GM18519 (cell line): Measurements from ENCODE around the gene PHYHIPL.
"Not testable (repeated sequence)": the region's sequence is repeated elsewhere in the genome, so short reads cannot be mapped to it uniquely, and the experiment has no call there.

ENCODE experiments used
- ATAC-seq: cut with Tn5 transposase; IDR thresholded peaks from one replicate; pipeline ENCODE4 v1.9.1; 2021; ENCODE audit warnings: mild to moderate bottlenecking, moderate library complexity; ENCODE audit not compliant: unreplicated experiment, low FRiP score

The PHYHIPL gene

GRCh38 chr10:59181668-59182067, 5.2 kb downstream of the PHYHIPL start:
- ATAC-seq, result peak; percentile 73

GRCh38 chr10:59190332-59190731, 13.9 kb downstream of the PHYHIPL start:
- no peak for ATAC-seq

- no peak for ATAC-seq
Observed at GRCh38 chr10:59206204-59206720, 29.8 kb downstream of the PHYHIPL start.

- no peak for ATAC-seq
Observed at GRCh38 chr10:59212301-59212798, 35.9 kb downstream of the PHYHIPL start.

- ATAC-seq, result no peak
Observed at GRCh38 chr10:59214160-59214559, 37.7 kb downstream of the PHYHIPL start.

GRCh38 chr10:59216178-59216869, 39.9 kb downstream of the PHYHIPL start:
- ATAC-seq, result no peak

- no peak for ATAC-seq
Observed at GRCh38 chr10:59222788-59223187, 46.3 kb downstream of the PHYHIPL start.

GRCh38 chr10:59223597-59223996, 47.2 kb downstream of the PHYHIPL start:
- ATAC-seq, result not testable (repeated sequence)

- no peak for ATAC-seq
Observed at GRCh38 chr10:59225211-59225610, 48.8 kb downstream of the PHYHIPL start.

- no peak for ATAC-seq
Observed at GRCh38 chr10:59227136-59227673, 50.8 kb downstream of the PHYHIPL start.

- ATAC-seq, result no peak
Observed at GRCh38 chr10:59229441-59229840, 53.0 kb downstream of the PHYHIPL start.

GRCh38 chr10:59234194-59234593, 57.8 kb downstream of the PHYHIPL start:
- ATAC-seq, result no peak

- ATAC-seq, result no peak
Observed at GRCh38 chr10:59234816-59235429, 58.5 kb downstream of the PHYHIPL start.

GRCh38 chr10:59236064-59236697, 59.7 kb downstream of the PHYHIPL start:
- no peak for ATAC-seq

- ATAC-seq, result no peak
Observed at GRCh38 chr10:59237775-59238174, 61.3 kb downstream of the PHYHIPL start.

GRCh38 chr10:59239108-59239507, 62.7 kb downstream of the PHYHIPL start:
- not testable (repeated sequence) for ATAC-seq

- ATAC-seq, result no peak
Observed at GRCh38 chr10:59240582-59241183, 64.2 kb downstream of the PHYHIPL start.

- ATAC-seq, result no peak
Observed at GRCh38 chr10:59242057-59242456, 65.6 kb downstream of the PHYHIPL start.

GRCh38 chr10:59242991-59243390, 66.5 kb downstream of the PHYHIPL start:
- ATAC-seq, result no peak

- ATAC-seq, result no peak
Observed at GRCh38 chr10:59243611-59244195, 67.3 kb downstream of the PHYHIPL start.
